HG02870 (cell line): ENCODE measurements around the gene CTNNA3.

Experiments
- ATAC-seq: cut with Tn5 transposase; IDR thresholded peaks from one replicate; pipeline ENCODE4 v1.9.1; 2021; ENCODE audit warnings: mild to moderate bottlenecking, moderate library complexity; ENCODE audit not compliant: unreplicated experiment

The CTNNA3 gene

GRCh38 chr10:67666416-67667034, 29.5 kb downstream of the CTNNA3 start:
- no peak for ATAC-seq

DNA sequence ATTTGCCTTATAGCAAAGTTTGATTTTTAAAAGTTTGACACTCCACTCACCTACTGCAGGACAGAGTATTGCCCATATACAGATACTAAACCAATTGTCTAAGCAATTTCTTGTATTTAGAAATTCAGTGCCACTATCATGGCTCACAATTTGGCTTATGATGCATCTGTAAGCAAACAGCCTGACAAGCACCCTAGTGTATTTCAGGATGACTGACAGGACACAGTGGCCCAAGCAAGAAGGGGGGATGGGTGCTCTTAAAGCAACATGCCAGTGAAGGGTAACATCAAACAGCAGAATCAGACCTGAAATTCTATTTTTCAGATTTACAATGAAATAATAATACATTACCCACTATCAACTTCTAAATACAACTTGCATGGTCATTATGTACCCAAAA, 30.5 kb downstream of the CTNNA3 start:
- ATAC-seq = no peak

DNA sequence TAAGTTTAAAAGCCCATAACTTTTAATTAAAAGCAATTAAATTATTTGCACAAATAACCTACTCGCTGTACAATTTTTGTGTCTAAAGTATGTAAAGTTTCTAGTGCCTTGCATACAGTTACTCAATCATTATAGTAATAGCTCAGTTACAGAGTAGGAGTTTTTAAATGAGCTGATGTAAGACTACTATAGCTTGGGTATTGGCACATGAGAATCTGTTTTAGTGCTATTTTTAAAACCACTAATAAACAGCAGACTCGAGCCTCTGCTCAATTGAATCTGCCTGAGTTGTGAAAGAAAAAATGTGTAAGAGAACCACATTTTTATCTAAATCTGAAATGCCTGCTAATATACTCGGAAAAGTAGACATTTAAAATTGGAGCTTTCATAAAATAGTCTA, 31.1 kb downstream of the CTNNA3 start:
- no peak for ATAC-seq

DNA sequence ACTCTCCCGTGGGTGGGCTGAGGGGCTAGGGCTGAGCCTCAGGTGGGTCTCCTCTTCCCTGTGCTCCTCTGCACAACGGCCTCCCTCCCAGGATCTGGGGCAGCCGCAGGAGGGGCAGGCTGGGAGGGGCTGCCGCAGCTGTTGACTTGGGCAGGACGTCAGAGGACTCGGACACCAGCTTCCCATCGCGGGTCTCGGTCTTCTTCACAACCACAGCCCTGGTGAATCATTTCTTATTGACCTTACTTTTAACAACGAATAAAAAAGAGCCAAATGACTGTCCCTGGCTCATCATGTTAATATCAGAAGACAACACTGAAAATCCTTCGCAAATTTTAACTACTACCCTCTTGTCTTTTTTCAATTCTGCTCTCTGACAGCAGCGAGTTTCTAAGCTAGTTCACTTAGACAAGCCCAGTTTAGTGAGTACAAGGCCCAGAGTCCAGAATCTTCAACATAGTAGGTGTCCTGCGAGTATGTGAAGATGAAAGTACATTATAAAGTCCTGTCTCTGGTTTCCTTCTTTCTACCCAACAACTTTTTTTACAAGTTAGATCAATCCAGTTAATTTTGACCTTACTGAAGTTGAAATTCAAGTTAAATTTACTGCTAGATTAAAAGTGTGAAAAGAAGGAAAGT, 32.4 kb downstream of the CTNNA3 start:
- no peak for ATAC-seq

DNA sequence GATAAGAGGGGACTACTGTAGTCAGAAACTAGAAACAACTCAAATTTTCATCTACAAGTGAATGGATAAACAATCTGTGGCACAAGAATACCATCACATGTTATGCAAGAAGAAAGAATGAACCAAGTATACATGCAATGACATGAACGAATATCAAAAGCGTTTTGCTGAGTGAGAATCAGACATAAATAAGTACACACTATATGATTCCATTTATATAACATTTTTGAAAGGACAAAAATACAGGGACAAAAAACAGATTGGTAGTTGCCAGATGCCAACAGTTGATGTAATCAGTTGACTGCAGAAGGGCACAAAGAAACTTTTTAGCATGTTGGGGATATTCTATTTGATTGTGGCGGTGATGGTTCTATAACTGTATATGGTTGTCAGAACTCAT, 33.6 kb downstream of the CTNNA3 start:
- no peak for ATAC-seq

GRCh38 chr10:67659497-67659896, 36.5 kb downstream of the CTNNA3 start:
- ATAC-seq = no peak

DNA sequence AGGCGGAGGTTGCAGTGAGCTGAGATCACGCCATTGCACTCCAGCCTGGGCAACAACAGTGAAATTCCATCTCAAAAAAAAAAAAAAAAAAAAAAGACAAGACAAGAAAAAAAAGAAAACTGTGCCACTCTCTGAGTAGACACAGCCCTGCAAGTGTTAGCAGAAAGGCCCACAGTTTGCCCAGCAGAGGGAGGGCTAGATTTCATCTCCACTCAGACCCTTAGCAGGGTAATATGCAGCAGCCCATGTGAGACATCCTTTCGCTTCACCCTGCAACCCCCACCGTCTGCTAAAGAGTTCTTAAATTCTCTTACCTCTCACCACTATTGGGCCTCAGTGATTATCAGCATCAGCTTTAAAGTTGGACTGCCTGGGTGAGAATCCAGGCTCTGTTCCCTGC, 38.2 kb downstream of the CTNNA3 start:
- ATAC-seq = no peak

DNA sequence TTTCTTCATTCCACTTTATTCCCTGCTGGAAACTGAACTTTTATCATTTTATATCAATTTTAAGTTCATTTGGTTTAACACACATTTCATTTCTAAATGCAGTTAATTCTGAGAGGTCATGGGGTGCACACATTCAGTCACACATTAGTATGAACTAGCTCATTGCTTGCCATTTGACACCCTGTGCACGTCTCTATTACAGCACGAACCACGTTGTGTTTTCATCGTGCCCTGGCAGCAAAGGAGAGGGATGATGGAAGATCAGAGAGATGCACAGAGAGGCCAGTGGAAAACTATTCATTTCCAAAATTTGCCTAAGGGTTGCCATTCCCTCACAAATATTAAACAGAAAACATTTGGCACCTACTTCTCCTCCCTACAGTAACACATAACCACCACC, 45.4 kb downstream of the CTNNA3 start:
- no peak for ATAC-seq

DNA sequence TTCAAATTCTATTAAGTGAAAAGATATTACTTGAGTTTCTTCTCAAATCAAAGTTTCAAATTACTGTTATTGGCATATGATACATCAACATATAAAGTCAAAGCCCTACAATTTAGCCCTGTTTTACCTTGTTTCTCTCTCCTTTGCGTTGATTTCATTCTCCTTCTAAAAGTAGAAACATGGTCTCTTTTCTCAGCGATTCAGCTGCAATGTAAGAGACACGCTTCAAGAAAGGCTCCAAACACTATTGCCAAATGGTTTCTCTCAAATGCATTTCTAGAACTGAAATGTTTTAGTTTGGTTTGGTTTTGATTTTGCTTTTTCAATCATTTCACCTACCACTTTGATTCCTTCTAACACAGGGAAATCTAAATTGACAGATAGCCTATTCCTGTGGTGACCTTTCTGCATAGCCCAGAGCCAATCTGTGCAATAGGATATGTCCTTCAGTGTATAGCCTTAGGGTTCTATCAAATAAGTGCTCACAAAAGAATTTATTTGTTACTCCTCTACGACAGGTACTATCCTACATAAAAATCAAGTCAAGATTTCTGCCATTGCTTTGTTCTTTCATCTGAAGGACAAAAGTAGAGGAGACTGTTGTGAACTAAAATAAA, 47.3 kb downstream of the CTNNA3 start:
- no peak for ATAC-seq

DNA sequence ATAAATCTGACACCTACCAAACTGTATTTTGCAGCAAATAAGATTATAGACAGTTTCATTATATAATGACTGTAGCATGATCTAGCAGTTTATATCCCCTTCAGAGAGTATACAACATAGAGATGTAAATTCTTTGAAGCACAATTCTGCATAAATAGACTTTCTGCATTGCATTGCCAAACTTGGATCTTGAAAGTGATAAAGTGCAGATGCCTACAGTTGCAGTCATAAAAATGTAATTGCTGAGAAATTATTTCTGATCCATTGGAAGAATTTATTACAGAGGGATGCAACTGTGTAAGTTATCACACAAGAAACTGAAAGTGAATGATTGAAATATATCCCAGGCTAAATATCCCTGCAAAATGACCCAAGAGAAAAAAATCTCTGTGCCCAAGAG, 65.1 kb downstream of the CTNNA3 start:
- no peak for ATAC-seq

DNA sequence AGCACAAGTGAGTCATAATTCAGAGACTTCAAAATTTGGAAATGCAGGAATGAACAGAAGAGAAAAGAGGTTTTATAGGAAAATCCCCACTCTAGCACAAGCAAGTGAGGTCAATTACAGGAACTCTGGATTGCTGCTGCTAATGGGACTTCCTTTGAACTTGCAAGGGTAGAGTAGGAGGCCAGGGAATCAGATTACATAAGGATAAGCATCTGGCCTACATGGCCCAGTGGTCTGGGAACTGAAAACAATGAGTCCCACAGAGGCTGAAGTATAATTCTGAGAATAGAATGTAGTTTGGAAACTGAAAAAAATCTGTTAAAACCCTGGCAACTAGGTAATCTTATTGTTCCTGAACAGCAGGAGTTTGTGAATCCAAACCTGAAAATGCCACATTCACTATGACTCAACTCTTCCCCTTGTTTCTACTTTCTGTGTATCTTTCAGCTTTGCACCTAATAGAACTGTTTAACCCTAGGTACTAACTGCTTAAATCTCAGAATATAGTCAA, 66.5 kb downstream of the CTNNA3 start:
- ATAC-seq = peak; percentile 57

- no peak for ATAC-seq
Observed at GRCh38 chr10:67622984-67623383, 73.0 kb downstream of the CTNNA3 start.

DNA sequence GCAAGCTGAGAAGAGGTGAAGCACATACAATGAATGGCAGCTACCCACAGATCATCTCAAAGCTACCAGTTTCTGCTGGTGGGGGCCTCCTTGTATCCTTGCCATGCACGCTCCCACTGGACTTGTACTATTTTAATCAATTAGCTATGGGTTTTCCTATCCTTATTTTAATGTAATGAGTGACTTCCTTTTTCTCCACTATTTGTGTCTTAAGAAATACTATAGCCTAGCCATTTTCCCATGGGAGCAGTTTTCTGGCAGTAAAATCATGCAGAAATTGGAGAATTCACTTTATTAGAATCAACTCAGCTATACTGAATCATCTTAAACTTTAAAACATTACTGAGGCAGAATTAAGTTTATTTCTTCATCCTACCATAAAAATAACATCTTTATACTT, 73.5 kb downstream of the CTNNA3 start:
- no peak for ATAC-seq

DNA sequence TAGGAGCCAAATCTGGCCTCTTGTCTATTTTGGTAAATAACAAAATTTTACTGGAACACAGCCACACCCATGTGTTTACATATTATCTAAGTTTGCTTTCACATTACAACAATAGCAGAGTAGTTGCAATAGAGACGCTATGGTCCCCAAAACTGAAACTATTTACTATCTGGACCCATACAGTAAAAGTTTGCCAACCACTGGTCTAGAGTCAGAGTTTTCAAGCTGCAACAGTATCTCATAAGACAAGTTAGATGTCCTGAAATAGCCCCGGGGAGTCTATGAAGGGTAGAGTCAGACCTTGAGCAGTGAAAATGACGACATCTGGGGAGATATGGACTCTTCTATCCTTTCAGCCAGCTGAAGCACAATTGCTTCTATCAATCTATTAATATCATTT, 74.2 kb downstream of the CTNNA3 start:
- ATAC-seq = no peak

DNA sequence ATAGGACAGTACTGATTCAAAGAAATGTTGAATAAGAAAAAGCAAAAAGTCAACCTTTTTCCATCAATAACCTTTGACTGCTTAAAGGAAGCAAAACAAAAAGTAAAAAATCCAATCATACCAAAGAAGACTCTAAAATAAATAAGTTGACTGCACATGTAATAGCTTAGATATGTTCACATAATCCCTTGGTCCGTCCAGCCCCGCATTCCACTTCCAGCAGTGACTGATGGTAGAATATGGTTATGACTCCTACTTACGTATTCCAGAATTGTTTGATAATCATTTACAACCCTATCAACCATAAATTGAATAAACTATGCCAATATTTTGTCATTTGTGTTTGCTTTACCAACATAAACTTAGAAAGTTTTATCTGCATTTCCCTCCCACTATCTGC, 77.9 kb downstream of the CTNNA3 start:
- no peak for ATAC-seq

GRCh38 chr10:67612577-67613537, 83.1 kb downstream of the CTNNA3 start:
- ATAC-seq = peak; percentile 96

DNA sequence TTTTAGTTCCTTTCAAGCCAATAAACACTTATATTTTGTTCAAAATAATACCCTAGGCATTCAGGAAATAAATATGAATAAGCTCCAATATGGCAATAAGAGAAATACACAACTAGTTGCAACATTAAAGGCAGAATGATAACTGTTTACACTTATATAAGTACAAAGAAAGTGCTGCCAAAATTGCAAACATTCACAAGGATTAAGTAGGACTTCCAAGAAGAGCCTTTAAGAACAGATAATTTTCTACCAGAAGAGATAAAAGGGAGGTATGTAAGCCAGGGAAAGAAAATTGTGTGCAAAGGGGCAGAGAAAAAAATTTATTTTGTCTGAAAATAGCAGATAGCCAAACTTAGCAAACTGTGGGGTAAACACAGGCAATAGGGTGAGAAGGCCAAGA, 83.8 kb downstream of the CTNNA3 start:
- no peak for ATAC-seq

DNA sequence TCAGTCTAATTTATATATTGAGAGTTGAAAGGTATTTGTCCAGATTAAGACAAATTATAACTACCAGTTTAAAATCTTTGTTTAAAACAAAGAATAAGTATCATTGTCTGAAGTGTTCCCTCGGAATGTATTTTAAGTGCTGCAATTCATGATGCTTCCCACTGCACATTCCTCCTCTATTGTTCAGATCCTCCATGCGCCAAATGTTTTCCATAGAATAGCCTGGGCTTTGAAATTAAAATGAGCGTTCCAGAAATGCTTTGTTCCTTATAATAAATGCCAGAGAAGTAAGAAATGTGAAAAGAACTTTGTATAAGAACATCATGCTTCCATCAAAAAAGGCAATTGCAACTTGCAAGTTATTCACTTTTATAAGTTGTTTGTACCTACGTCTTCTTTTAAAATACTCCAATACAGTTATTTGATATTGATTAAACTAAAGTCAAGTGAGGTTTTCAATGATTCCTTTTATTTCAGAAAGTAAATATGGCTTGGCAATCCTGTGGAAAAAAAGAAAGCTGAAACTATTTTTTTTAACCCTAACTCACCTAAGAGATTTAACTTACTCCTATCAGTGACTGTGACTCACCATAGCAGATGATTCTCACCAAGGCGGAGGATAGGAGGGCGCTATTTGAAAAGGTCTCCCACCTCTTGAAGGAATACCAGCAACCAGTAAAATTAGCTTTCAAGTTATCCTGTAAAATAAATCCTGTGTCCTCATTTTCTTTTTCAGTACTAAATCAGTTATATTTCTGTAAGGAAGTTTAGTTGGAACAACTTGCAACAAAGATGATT, 85.8 kb downstream of the CTNNA3 start:
- ATAC-seq = no peak

DNA sequence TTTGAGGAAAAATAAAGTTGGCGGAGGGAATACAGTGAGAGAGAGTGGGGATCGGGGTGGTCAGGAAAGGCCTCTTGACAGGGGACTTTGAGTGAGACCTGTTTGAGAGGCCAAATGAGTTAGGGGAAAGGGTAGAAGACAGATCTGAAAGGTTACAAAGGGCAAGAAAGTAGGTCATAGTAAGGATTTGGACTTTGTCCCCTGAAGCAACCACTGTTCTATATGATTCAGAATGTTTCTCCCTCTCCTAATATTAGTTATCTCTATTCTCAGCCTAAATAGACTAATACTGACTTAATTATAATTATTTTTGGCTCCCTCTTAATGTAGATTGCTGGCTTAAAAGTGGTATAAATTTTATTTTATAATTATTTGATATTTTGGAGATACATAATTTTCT, 88.0 kb downstream of the CTNNA3 start:
- ATAC-seq = no peak

GRCh38 chr10:67607472-67607871, 88.5 kb downstream of the CTNNA3 start:
- no peak for ATAC-seq
